ENCODE data around the gene ADRA2C.

DNA sequence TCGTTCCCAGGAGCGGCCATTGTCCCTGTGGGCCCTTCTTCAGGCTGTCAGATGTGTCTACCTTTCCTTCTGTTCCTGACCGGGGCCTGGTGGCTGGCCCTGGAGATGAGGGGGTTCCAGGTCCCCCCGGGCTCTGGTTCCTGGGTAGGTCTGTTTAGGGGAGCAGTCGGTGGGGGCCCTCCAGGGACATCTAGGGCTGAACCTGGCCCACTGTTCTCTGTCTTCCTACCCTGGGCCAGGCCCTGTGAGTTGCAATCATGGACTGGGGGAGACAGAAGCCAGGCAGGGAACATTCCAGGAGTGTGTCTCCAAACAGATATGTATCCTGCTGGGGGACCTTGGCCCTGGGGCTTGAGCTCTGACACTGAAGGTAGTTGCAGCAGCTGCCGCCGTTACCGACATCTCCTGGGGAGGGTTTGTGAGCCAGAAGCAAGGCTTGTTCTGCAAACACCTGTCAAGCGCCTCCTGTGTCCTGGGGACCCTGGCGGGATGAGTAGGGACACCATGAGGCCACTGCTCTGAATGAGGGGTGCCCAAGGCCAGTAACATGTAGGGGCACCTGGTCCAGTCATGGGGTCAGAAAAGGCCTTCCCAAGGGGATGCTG is 49.5 kb upstream of the ADRA2C start:
- TF ChIP-seq, protein P1, sequence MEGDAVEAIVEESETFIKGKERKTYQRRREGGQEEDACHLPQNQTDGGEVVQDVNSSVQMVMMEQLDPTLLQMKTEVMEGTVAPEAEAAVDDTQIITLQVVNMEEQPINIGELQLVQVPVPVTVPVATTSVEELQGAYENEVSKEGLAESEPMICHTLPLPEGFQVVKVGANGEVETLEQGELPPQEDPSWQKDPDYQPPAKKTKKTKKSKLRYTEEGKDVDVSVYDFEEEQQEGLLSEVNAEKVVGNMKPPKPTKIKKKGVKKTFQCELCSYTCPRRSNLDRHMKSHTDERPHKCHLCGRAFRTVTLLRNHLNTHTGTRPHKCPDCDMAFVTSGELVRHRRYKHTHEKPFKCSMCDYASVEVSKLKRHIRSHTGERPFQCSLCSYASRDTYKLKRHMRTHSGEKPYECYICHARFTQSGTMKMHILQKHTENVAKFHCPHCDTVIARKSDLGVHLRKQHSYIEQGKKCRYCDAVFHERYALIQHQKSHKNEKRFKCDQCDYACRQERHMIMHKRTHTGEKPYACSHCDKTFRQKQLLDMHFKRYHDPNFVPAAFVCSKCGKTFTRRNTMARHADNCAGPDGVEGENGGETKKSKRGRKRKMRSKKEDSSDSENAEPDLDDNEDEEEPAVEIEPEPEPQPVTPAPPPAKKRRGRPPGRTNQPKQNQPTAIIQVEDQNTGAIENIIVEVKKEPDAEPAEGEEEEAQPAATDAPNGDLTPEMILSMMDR (IDR thresholded peaks at IDR 0.05), result no peak
- no peak for TF ChIP-seq ZFX (IDR thresholded peaks at IDR 0.05; ENCODE audit: borderline replicate concordance)
